K562 (cell line): ENCODE results near the gene KIAA0040.

Experiments
- CEBPG ChIP-seq, 3 experiments: fragments of 200-800 bp in 1 of 3; sonication (Bioruptor generic) in 1 of 3; sonication (generic) in 1 of 3; formaldehyde crosslinking in 1 of 3; IDR thresholded peaks in 2 of 3; conservative IDR thresholded peaks in 1 of 3; 2 replicates each; pipeline versions ENCODE4 v1.6.1 to v1.8.0; 2016 to 2022; ENCODE audit warnings: missing compliant biosample characterization in 2 of 3, missing genetic modification characterization in 2 of 3, mild to moderate bottlenecking in 1 of 3, missing genetic modification reagents in 1 of 3
- GABPB1 ChIP-seq: sonication (generic); formaldehyde crosslinking; IDR thresholded peaks from 2 replicates; pipeline ENCODE4 v1.8.0; 2022; ENCODE audit warnings: mild to moderate bottlenecking, missing genetic modification reagents
- MTA2 ChIP-seq: fragments of 450-650 bp; IDR thresholded peaks from 2 replicates; pipeline ENCODE4 v1.6.1; 2016; ENCODE audit warnings: low read depth
- NCOA1 ChIP-seq: fragments of 450-650 bp; IDR thresholded peaks from 2 replicates; pipeline ENCODE4 v1.6.1; 2016; ENCODE audit warnings: low read depth
- RNF2 ChIP-seq: sonication (generic); IDR thresholded peaks from 2 replicates; pipeline ENCODE4 v1.6.1; 2016
- SAFB2 ChIP-seq: fragments of 200-400 bp; formaldehyde crosslinking; IDR thresholded peaks from 2 replicates; pipeline ENCODE4 v1.6.1; 2018; ENCODE audit warnings: borderline replicate concordance, low read length, low read depth, moderate library complexity; ENCODE audit not compliant: severe bottlenecking
- SIX5 ChIP-seq, 2 experiments: IDR thresholded peaks; 2 replicates each; pipeline ENCODE4 v1.6.1; 2011; ENCODE audit warnings: low read length in 2 of 2, borderline replicate concordance in 1 of 2, low read depth in 1 of 2, mild to moderate bottlenecking in 1 of 2, moderate library complexity in 1 of 2; ENCODE audit not compliant: insufficient read depth in 1 of 2
- SMARCA5 ChIP-seq: fragments of 450-650 bp; IDR thresholded peaks from 2 replicates; pipeline ENCODE4 v1.6.1; 2016
- SREBF1 ChIP-seq: fragments of 150-350 bp; IDR thresholded peaks from 2 replicates; pipeline ENCODE4 v1.6.1; 2014; ENCODE audit warnings: antibody characterized with exemption, low read depth, low read length, borderline replicate concordance
- TCF7L2 ChIP-seq: fragments of 150-350 bp; IDR thresholded peaks from 2 replicates; pipeline ENCODE4 v1.6.1; 2016; ENCODE audit warnings: low read depth, mild to moderate bottlenecking, low read length, moderate library complexity
- ZFP30 ChIP-seq: fragments of 250-450 bp; sonication (Bioruptor Pico); IDR thresholded peaks from 2 replicates; pipeline ENCODE4 v1.8.0; 2022; ENCODE audit warnings: moderate library complexity, mild to moderate bottlenecking, inconsistent platforms, borderline replicate concordance
- TF ChIP-seq, protein P1 (sequence below), 3 experiments: IDR thresholded peaks in 2 of 3; conservative IDR thresholded peaks in 1 of 3; 2 replicates each; pipeline ENCODE4 v1.5.1; 2011 to 2012; ENCODE audit warnings: low read length in 3 of 3, mild to moderate bottlenecking in 3 of 3, control low read depth in 2 of 3, improper control_type of control experiment in 1 of 3, inconsistent platforms in 1 of 3, low read depth in 1 of 3, mixed read lengths in 1 of 3, moderate library complexity in 1 of 3; ENCODE audit not compliant: insufficient read depth in 2 of 3

DNA sequence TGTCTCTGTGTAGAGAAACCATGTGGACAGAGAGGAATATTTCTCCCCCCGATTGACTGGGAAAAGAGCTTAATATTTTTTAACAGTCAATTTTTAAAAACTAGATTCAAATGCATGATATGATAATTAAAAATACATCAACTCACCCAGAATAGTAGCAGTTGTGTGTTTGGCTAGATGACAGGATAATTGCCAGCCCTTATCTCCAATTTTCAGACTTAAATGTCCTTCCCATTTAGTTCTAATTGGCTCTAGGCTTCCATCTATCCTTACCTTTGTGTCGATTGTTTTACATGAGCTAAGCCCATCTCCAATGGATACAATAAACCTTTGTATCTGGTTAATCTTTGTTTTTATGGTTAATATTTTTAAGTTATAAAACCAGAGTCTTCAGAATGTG is 23.9 kb upstream of the KIAA0040 start:
- TF ChIP-seq RNF2 (no peak), SIX5 (IDR thresholded peaks at IDR 0.05; ENCODE audit: borderline replicate concordance in 1 of 2, insufficient read depth in 1 of 2, low read depth in 1 of 2, low read length in 2 of 2) (no peak), SMARCA5 (no peak), TCF7L2 (no peak), NCOA1 (no peak), SAFB2 (no peak), SREBF1 (no peak), MTA2 (no peak), ZFP30 (CRISPR knock-in tag) (no peak), GABPB1 (CRISPR knock-in tag) (no peak), CEBPG (CRISPR knock-in tag; IDR thresholded peaks at IDR 0.05) (no peak), CEBPG (tag; conservative IDR thresholded peaks at IDR 0.05 in 1 of 2, IDR thresholded peaks at IDR 0.05 in 1 of 2) (no peak)
- TF ChIP-seq, protein P1, sequence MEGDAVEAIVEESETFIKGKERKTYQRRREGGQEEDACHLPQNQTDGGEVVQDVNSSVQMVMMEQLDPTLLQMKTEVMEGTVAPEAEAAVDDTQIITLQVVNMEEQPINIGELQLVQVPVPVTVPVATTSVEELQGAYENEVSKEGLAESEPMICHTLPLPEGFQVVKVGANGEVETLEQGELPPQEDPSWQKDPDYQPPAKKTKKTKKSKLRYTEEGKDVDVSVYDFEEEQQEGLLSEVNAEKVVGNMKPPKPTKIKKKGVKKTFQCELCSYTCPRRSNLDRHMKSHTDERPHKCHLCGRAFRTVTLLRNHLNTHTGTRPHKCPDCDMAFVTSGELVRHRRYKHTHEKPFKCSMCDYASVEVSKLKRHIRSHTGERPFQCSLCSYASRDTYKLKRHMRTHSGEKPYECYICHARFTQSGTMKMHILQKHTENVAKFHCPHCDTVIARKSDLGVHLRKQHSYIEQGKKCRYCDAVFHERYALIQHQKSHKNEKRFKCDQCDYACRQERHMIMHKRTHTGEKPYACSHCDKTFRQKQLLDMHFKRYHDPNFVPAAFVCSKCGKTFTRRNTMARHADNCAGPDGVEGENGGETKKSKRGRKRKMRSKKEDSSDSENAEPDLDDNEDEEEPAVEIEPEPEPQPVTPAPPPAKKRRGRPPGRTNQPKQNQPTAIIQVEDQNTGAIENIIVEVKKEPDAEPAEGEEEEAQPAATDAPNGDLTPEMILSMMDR (IDR thresholded peaks at IDR 0.05 in 2 of 3, conservative IDR thresholded peaks at IDR 0.05 in 1 of 3; ENCODE audit: insufficient read depth in 2 of 3, low read depth in 1 of 3, low read length in 3 of 3) = no peak
